Forelimb muscle (tissue), 1 donor: ENCODE results near the gene ZNF618. TPM values are rescaled to one million over a fixed set of nuclear protein-coding genes. Genes with fewer than 3 reads are reported as not detected.

Experiments used
- DNase-seq: peaks from one replicate; pipeline ENCODE4 v3.0.0-alpha.2; 2013; ENCODE audit warnings: low read depth
- polyA plus RNA-seq: library from polyadenylated mRNA; unstranded; fragments of 120-200 nt; gene quantifications from one replicate; pipeline ENCODE4 v1.2.1, GENCODE V29; 2013; ENCODE audit not compliant: insufficient read length

Gene ZNF618
- polyA plus RNA-seq, 1 donor: 13.2 TPM

DNA sequence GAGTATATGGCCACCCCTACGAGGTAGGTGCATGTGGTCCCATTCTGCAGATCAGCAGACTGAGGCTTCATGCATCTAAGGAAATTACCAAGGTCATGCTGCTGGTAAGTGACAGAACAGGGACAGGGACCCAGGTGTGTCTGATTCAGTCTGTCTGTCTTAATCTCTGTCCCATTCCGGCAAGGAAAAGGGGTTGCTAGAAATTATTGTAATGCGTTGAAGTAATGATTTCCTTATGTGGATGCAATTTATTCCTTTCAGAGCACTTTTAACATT, 125.2 kb downstream of the ZNF618 start:
- DNase-seq: no peak

DNA sequence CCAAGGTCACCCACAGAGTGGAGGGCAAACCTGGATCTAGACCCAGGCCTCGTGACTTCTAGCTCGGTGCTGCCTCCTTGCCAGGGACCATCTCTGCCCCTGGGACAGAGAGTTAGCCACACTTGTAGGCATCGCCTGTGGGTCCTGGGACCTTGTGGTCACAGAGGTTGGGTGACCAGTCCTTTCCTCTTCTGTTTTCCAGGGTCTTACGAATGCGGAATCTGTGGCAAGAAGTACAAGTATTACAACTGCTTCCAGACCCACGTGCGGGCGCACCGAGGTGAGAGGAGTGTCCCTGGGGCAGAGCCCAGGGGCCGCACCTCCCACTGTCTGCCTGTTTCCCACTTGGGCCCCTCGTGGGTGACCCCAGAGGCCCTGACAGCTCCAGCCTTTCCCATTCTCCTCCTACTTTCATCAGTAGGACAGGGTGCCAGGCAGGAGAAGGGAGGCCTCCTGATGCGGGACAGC, 125.7 kb downstream of the ZNF618 start:
- no peak for DNase-seq

- DNase-seq: no peak
Observed at GRCh38 chr9:114002271-114002985, 126.3 kb downstream of the ZNF618 start.

- no peak for DNase-seq
Observed at GRCh38 chr9:114002986-114003350, 126.9 kb downstream of the ZNF618 start.

DNA sequence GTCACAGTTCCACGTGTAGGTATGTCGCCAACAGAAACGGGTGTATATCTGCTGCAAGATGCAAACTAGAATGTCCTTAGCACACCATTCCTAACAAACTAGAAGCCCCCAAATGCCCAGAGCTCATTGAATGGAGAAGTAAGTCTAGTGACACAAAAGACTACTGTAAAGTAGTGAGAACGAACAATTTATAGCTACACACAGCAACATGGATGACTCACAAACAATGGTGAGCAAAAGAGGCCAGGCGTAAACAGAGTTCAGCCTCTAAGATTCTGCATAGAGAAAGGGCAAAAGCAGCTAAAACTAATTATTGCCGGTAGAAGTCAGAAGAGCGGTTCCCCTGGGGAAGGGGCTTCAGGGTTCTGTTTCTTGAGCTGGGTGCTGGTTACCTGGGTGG, 127.2 kb downstream of the ZNF618 start:
- no peak for DNase-seq

DNA sequence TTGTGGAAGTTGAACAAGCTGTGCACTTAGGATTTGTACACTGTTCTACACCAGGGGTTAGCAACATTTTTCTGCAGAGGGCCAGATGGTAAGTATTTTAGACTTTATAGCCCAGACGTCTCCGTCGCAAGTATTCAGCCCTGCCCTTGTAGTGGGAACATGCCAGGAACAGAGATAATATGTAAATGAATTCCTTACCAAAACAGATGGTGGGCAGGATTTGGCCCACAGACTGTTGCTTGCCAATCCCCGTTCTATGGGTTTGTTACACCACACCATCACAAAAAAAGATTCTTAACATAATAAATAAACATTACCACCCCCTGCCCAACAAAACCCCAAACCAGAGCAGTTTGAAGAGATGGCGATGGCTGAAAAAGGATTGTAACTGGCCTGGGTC, 127.6 kb downstream of the ZNF618 start:
- DNase-seq: no peak

DNA sequence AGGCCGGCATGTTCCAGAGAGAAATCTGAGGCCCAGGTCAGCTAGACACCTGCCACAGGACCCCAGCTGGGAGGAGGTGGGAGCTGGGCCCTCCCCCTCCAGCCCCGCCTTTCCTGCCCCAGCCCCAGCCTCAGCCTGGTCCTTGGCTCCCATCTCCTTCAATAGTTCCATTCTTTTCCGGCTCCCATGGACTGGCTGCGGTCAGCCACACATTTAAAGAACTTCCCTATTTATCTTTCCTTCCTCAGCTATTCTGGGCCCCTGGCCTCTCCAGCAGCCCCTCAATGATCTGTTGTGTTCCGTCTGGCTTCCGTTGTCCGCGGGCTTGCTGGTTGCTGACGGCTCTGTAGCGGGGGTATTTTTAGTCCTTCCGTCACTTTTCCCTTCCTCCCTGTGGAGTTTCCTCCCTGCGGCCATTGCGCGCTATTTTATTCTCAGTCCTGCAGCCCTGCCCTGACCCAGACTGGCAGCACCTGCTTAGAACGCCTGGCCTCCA, 128.2 kb downstream of the ZNF618 start:
- no peak for DNase-seq

- DNase-seq: no peak
Observed at GRCh38 chr9:114005371-114006154, 129.5 kb downstream of the ZNF618 start.

DNA sequence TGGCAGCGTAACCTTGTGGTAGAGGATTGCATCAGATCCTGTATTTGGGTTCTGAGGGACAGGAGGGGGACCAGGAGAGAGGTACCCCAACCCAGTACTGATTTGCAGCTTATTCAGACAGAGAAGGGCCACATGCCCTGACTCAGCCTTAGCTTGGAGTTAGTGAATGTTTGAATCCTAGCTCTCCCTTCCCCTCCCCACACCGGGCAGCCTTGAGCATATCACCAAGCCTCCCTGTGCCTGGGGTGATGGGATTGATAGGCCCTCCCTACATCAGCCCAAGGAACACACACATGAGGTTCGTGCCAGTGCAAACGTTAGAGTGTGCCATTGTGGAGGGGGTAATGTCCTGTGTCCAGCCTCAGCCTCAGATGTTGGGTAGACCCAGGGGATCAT, 130.0 kb downstream of the ZNF618 start:
- DNase-seq: no peak

DNA sequence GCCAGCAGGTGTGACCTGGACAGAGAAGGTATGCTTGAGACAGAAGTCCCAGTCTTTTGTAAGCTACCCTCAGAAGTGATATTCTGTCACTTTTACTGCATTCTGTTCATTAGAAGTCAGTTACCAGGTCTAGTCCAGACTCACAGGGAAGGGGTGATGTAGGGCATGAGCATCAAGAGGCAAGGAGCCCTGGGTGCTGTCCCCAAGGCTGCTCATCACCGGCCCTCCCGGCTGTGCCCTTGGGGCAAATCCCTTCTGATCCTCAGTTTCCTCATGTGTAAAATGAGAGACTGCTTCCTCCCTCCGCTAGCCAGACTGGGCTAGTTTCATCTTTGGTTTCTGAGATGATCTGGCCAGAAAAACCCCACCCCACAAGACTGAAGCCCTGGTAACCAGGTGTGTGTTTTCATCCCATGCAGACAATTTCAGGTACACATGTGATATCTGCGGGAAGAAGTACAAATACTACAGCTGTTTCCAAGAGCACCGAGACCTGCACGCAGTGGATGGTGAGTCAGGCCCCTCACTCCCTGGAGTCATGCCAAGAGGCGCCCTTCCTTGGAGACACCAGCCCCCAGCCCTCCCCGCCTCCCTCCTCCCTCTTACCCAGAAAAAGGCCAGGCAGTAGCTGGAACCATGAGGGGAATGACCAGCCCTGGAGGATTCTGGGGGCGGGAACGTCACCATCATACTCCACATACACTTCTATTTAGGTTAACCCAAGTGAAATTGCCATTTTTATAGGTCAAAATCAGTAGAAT, 131.0 kb downstream of the ZNF618 start:
- no peak for DNase-seq

GRCh38 chr9:114007991-114008666, 132.0 kb downstream of the ZNF618 start:
- no peak for DNase-seq

- DNase-seq: no peak
Observed at GRCh38 chr9:114008667-114009410, 132.7 kb downstream of the ZNF618 start.

GRCh38 chr9:114011313-114011712, 135.2 kb downstream of the ZNF618 start:
- DNase-seq: no peak

DNA sequence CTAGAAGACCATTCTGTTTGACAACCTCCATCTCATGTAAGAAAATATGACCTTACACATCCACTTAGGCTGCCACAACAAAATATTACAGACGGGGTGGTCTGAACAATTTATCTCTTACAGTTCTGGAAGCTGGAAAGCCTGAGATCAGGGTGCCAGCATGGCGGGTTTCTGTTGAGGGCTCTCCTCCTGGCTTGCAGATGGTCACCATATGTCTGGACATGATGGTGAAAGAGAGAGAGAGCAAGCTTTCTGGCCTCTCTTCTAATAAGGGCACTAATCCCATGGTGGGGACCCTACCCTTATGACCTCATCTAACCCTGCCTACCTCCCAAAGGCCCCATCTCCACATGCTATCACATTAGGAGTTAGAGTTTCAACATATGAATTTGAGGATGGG, 136.0 kb downstream of the ZNF618 start:
- no peak for DNase-seq

GRCh38 chr9:114014044-114014443, 137.9 kb downstream of the ZNF618 start:
- DNase-seq: no peak

- no peak for DNase-seq
Observed at GRCh38 chr9:114015607-114016006, 139.5 kb downstream of the ZNF618 start.

DNA sequence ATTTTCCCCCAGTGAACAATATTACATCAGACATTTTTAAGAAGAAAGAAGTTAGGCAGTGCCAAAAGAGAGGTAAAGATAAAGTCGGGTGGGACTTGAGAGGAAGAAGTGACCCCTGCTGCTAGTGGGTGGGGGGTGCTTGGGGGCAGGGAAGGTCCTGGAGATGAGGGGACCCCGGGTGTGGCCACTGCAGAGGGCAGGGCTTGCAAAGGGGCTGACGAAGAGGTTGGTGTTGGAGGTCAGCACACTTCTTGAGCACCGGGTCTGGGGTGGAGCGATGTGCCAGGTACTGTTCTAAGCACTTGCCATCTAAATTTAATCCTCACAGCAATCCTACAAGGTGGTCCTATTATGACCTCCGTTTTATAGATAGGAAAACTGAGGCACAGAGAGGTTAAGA, 140.0 kb downstream of the ZNF618 start:
- DNase-seq: no peak

- DNase-seq: no peak
Observed at GRCh38 chr9:114016629-114017423, 140.7 kb downstream of the ZNF618 start.

DNA sequence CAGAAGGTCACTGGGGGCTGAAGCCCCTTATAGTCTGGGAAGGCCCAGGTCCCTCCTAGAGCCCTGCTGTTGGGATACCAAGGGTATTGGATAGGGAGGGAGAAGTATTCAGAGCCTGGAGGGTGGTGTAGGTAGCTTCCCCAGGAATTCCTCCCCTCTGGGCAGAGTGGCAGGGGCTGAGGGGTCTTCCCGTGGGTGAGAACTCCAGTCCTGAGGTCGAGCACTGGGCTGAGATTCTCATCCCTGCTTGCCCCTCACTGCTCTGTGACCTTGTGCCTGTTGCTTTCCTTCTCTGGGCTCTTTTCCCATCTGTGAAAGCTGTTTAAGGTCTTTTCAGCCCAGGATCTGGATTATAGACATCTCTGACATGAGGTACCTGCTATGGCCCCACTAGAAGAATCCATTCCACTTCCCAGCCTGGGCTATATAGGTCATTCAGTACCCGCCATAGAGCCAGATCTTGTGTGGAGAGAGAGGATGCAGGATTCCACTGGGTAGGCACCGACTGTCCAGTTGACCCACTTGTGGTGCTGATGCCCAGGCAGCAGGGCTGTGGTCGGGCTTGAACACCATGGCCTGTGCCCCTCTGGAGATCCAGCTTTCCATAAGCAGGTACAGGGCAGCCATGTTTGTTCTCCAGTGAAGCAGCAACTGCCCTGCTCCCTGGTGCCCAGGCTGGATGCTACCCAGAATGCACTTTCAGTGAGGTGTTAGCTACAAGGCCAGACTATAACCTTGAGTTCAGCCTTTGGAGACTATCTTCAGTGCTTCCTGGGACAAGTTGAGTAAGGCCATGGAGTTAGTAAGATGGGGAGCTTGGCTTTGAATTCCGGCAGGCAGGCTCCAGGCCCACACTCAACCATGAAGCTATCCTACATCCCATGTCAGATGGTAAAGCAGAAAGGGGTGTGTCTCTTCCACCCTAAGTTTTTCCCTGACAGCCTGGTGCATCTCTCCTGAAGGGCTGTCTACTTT, 141.9 kb downstream of the ZNF618 start:
- DNase-seq: no peak
